Activated naive CD4-positive, alpha-beta T cell treated with anti-CD3 and anti-CD28 coated beads for 36 hours (primary cell): ENCODE results near the gene LMNB1. TPM values are rescaled to one million over a fixed set of nuclear protein-coding genes. Genes with fewer than 3 reads are reported as not detected.
A peak's percentile ranks its signal among the peaks of the same experiment; 100 is the strongest.
"Not testable (repeated sequence)": the region's sequence is repeated elsewhere in the genome, so short reads cannot be mapped to it uniquely, and the experiment has no call there.

ENCODE experiments used
- CTCF ChIA-PET: fragments of 350-600 bp; sonication (Branson Sonifier 250); formaldehyde crosslinking; loops from one replicate; lab custom pipeline; 2021; ENCODE audit warnings: antibody characterized with exemption; lab: Charles Lee
- DNase-seq: peaks from one replicate; pipeline ENCODE4 v3.0.0-alpha.2; 2020
- H3K27ac Mint-ChIP-seq: one replicate; pipeline ENCODE4 v1.8.0; 2021; ENCODE audit warnings: mild to moderate bottlenecking, mixed read lengths
- H3K27me3 Mint-ChIP-seq: one replicate; pipeline ENCODE4 v1.8.0; 2021; ENCODE audit warnings: low read depth, mixed read lengths
- H3K36me3 Mint-ChIP-seq: one replicate; pipeline ENCODE4 v1.8.0; 2021; ENCODE audit warnings: low read depth, mixed read lengths
- H3K4me1 Mint-ChIP-seq: one replicate; pipeline ENCODE4 v1.8.0; 2021; ENCODE audit warnings: low read depth, mixed read lengths
- H3K4me3 Mint-ChIP-seq: one replicate; pipeline ENCODE4 v1.8.0; 2021; ENCODE audit warnings: mild to moderate bottlenecking, moderate library complexity, mixed read lengths
- H3K9me3 Mint-ChIP-seq: one replicate; pipeline ENCODE4 v1.8.0; 2021; ENCODE audit warnings: mixed read lengths
- intact Hi-C: fragments of 100-400 bp; cut with micrococcal nuclease; formaldehyde crosslinking; loops from one replicate; pipeline ENCODE4 v1.15.1; 2023
- total RNA-seq, 2 experiments: library from RNA; stranded (reverse); gene quantifications; one replicate each; pipeline ENCODE4 v1.2.3, GENCODE V29; 2021

Gene LMNB1
- total RNA-seq, 2 experiments from 2014 or later, result 274 to 289 TPM

DNA sequence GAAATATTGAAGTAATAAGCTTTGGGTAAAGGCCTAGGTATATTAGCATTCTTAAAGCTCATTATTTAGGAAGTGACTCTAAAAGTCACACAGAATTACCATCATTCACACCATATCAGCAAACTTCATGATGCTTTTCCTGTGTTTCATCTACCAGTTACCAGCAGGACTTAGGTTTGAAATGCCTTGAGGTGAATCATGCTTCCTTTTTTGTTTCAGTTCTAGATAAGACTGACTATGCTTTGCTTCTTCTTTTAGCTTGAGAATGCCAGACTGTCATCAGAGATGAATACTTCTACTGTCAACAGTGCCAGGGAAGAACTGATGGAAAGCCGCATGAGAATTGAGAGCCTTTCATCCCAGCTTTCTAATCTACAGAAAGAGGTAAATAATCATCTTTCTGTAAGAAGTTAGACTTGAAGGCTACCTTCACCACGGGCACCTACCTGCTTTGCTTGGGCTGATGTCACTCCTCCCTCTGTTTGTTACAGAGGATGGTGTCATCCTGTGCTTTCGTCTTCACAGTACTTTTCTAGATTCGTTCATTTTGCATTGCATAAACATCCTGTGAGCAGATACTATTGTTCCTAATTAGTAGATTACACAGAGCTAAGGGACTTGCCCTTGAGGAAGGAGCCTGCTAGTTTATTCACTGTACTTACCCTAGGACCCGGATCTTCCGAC lies 34.7 kb downstream of the LMNB1 start:
- Mint-ChIP-seq H3K4me3 (peak overlapping the region; percentile 49), H3K9me3 (no peaks in the 10 kb centered on the region), H3K36me3 (peaks cover 55% of the 10 kb centered on the region), H3K4me1 (peaks cover 54% of the 10 kb centered on the region), H3K27me3 (no peaks in the 10 kb centered on the region), H3K27ac (peak overlapping the region; percentile 98)
- peak; percentile 77 for DNase-seq
- intact Hi-C loops, result loop anchor here (1.0 kb wide), 15 partner anchors 33 to 387 kb away; partner anchors contain the start of genes C5orf63 and MARCHF3
- CTCF ChIA-PET, result interaction anchor here (0.6 to 5.2 kb wide), 4 partner anchors 32 to 135 kb away, joined by 3 to 48 read pairs (median 18); partner anchors contain the start of gene LMNB1

- H3K36me3 Mint-ChIP-seq, result peaks cover 57% of the 10 kb centered on the region
- H3K27ac Mint-ChIP-seq, result peak overlapping the region; percentile 98
- H3K9me3 Mint-ChIP-seq, result no peaks in the 10 kb centered on the region
- H3K4me1 Mint-ChIP-seq, result peaks cover 54% of the 10 kb centered on the region
- peak; percentile 48 for DNase-seq
- intact Hi-C loops, result loop anchor here (1.0 kb wide), 3 partner anchors 136 to 218 kb away; partner anchors contain the start of gene MARCHF3
- peak overlapping the region; percentile 49 for H3K4me3 Mint-ChIP-seq
- CTCF ChIA-PET, result interaction anchor here (1.1 to 5.2 kb wide), 3 partner anchors 33 to 136 kb away, joined by 3 to 48 read pairs (median 29); partner anchors contain the start of gene LMNB1
- H3K27me3 Mint-ChIP-seq, result no peaks in the 10 kb centered on the region
Observed at GRCh38 chr5:126812199-126812570, 35.2 kb downstream of the LMNB1 start.

GRCh38 chr5:126813799-126814198 lies 36.9 kb downstream of the LMNB1 start:
- DNase-seq, H3K9me3 Mint-ChIP-seq, H3K4me3 Mint-ChIP-seq, H3K27me3 Mint-ChIP-seq, intact Hi-C loops: not testable (repeated sequence)
- H3K27ac Mint-ChIP-seq, result peak overlapping the region; percentile 98
- H3K4me1 Mint-ChIP-seq, result peaks cover 52% of the 10 kb centered on the region
- peaks cover 64% of the 10 kb centered on the region for H3K36me3 Mint-ChIP-seq
- CTCF ChIA-PET, result interaction anchor here (1.2 kb wide), 1 partner anchor 12 kb away, joined by 5 read pairs; no protein-coding TSS in a partner anchor

DNA sequence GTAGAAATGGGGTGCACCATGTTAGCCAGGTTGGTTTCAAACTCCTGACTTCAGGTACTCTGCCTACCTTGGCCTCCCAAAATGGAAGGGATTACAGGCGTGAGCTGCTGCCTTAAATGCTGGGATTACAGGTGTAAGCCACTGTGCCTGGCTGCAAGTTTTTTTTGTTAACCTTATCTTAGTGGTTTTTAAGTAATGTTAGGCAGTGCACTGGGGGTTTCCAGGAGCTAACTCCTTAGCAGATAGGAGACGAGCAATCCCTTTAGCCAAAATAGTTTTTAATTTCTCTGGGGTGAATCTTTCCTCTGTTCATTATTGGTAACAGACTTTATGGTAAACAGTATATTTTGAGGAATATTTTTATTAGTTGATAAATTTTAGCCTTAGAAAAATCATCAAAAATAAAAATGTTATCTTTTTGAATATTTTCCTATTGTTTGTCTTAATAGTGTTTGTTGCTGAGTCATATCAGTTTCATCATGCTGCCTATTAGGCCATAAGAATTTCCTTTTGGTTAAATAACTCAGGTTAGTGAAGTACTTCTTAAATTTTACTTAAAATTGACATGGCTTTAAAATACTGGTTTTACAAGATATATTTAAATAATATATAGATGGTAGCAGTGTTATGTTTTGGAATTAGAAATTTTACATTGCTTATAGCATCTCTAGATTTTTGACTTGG lies 37.9 kb downstream of the LMNB1 start:
- H3K27ac Mint-ChIP-seq, result peak overlapping the region; percentile 98
- H3K4me1 Mint-ChIP-seq, result peaks cover 46% of the 10 kb centered on the region
- intact Hi-C loops, result no loop called here
- DNase-seq, result no peak
- no peak overlapping the region for H3K4me3 Mint-ChIP-seq
- CTCF ChIA-PET, result interaction anchor here (0.6 to 1.1 kb wide), 2 partner anchors 9 to 138 kb away, joined by 3 to 5 read pairs; no protein-coding TSS in a partner anchor
- peaks cover 60% of the 10 kb centered on the region for H3K36me3 Mint-ChIP-seq
- no peaks in the 10 kb centered on the region for H3K27me3 Mint-ChIP-seq
- no peaks in the 10 kb centered on the region for H3K9me3 Mint-ChIP-seq

GRCh38 chr5:126816649-126817048 lies 39.7 kb downstream of the LMNB1 start:
- no peak overlapping the region for H3K27ac Mint-ChIP-seq
- H3K9me3 Mint-ChIP-seq, result no peaks in the 10 kb centered on the region
- peaks cover 28% of the 10 kb centered on the region for H3K4me1 Mint-ChIP-seq
- H3K4me3 Mint-ChIP-seq, result no peak overlapping the region
- no peaks in the 10 kb centered on the region for H3K27me3 Mint-ChIP-seq
- intact Hi-C loops, result no loop called here
- DNase-seq, result no peak
- H3K36me3 Mint-ChIP-seq, result peaks cover 59% of the 10 kb centered on the region
- CTCF ChIA-PET, result no interaction called here

- H3K4me1 Mint-ChIP-seq, result peaks cover 14% of the 10 kb centered on the region
- H3K4me3 Mint-ChIP-seq, result no peak overlapping the region
- H3K27me3 Mint-ChIP-seq, result no peaks in the 10 kb centered on the region
- no peaks in the 10 kb centered on the region for H3K9me3 Mint-ChIP-seq
- no peak overlapping the region for H3K27ac Mint-ChIP-seq
- intact Hi-C loops, result no loop called here
- peaks cover 55% of the 10 kb centered on the region for H3K36me3 Mint-ChIP-seq
- CTCF ChIA-PET, result no interaction called here
- no peak for DNase-seq
Observed at GRCh38 chr5:126818736-126819135, 41.8 kb downstream of the LMNB1 start.

DNA sequence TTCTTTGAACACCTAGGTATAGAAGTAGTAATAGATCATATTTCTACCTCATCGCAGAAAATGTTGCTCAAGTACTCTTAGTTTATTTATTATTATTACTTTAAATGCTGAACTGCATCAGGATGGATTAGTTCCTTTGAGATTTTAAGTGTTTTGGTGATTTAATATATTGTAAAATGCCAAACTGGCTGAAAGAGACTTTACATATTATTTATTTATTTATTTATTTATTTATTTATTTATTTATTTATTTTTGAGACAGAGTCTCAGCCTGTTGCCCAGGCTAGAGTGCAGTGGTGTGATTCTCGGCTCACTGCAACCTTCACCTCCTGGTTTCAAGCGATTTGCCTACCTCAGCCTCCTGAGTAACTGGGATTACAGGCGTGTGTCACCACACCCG lies 42.3 kb downstream of the LMNB1 start:
- H3K36me3 Mint-ChIP-seq, result peaks cover 50% of the 10 kb centered on the region
- no peaks in the 10 kb centered on the region for H3K27me3 Mint-ChIP-seq
- H3K4me3 Mint-ChIP-seq, result no peak overlapping the region
- peaks cover 9% of the 10 kb centered on the region for H3K4me1 Mint-ChIP-seq
- CTCF ChIA-PET, result no interaction called here
- no peak for DNase-seq
- H3K27ac Mint-ChIP-seq, result no peak overlapping the region
- H3K9me3 Mint-ChIP-seq, result no peaks in the 10 kb centered on the region
- intact Hi-C loops, result no loop called here

DNA sequence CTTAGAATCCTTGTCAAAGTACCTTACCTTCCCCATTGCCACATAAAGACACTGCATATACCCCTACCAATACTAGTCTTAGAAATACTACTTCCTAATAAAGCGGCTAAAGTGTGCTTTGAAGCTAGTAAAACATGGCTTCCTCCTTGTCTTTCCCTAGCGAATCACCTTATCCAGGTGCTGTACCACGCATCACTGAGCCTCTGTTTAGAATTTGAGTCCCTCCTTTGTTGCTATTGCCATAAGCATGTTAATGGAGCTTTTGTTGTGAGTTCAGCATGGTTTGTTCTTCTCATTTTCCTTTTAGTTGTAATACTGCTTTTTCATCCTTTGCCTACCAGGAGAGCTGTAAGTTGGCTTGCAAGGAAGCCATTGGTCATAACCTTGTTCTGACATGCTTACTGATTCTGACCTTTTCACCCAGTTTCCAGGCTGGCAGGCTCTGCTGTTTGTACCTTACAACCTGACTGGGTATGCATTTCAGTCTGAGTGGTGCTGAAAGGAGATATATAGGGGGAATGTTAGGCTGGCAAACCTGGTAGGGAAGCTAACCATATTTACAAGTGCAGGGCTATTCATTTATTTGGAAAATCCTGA lies 49.8 kb downstream of the LMNB1 start:
- CTCF ChIA-PET, result interaction anchor here (0.9 to 1.4 kb wide), 2 partner anchors 149 to 151 kb away, joined by 3 to 4 read pairs; no protein-coding TSS in a partner anchor
- peaks cover 68% of the 10 kb centered on the region for H3K36me3 Mint-ChIP-seq
- H3K27ac Mint-ChIP-seq, result no peak overlapping the region
- H3K9me3 Mint-ChIP-seq, result no peaks in the 10 kb centered on the region
- H3K4me3 Mint-ChIP-seq, result no peak overlapping the region
- H3K27me3 Mint-ChIP-seq, result no peaks in the 10 kb centered on the region
- no peaks in the 10 kb centered on the region for H3K4me1 Mint-ChIP-seq
- DNase-seq, result no peak
- intact Hi-C loops, result no loop called here

DNA sequence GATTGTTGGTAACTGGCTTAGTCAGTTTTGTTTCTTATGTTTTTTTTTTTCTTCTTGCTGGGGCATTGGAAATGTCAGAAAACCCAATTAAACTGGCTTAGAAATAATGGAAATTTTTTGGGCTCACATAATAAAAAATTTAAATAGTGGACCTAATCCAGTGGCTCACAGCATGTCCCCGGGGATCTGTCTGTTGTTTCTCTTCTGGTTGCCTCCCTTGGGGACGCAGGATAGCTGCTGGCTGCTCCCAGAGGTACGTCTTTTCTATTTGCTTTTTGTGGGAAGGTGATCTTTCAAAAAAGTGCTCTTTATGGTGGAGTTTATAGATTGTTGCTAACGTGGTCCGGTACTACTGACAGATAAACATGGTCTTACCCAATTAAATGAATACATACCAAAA lies 52.2 kb downstream of the LMNB1 start:
- CTCF ChIA-PET, result no interaction called here
- intact Hi-C loops, result no loop called here
- no peak for DNase-seq
- Mint-ChIP-seq H3K36me3 (peaks cover 68% of the 10 kb centered on the region), H3K27me3 (no peaks in the 10 kb centered on the region), H3K4me3 (no peak overlapping the region), H3K9me3 (no peaks in the 10 kb centered on the region), H3K4me1 (no peaks in the 10 kb centered on the region), H3K27ac (no peak overlapping the region)

DNA sequence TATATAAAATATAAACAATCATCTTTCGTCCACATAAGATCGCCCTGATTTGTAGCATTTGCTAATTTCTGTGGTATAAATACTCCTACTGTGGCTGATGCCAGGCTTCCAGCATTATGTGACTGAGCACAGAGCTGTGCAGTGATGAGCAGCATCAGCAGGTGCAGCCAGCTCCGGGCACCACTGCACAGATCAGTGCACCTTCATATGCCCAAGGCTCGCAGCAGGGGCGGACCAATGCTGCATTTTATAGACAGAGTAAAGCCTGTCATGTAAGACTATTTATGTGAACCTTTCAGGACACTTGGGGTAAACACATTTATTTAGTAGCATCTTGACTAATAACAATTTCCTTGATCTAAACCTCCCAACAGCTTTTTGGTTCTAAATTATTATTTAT lies 53.1 kb downstream of the LMNB1 start:
- no peak for DNase-seq
- no peaks in the 10 kb centered on the region for H3K9me3 Mint-ChIP-seq
- H3K4me3 Mint-ChIP-seq, result no peak overlapping the region
- no peak overlapping the region for H3K27ac Mint-ChIP-seq
- intact Hi-C loops, result no loop called here
- H3K4me1 Mint-ChIP-seq, result no peaks in the 10 kb centered on the region
- no peaks in the 10 kb centered on the region for H3K27me3 Mint-ChIP-seq
- CTCF ChIA-PET, result no interaction called here
- peaks cover 69% of the 10 kb centered on the region for H3K36me3 Mint-ChIP-seq

DNA sequence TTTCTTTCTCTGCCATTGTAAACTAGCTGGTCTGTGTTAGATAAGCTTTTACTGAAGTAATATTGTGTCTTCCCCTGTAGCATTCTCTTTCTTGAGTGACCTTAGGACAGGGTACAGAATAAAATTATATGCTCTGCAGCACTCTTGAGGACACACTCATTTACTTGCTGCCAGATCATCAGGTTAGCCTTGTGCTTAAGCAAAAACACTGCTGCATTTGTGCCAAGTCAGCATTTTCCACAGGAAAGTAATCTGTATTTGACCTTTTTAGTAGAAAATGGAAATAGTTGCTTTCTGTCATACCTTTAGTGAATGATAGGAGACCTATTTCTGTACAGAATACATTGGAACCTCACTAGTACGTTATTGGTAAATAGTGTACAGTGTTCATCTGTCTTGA lies 54.2 kb downstream of the LMNB1 start:
- Mint-ChIP-seq H3K27me3 (no peaks in the 10 kb centered on the region), H3K4me1 (no peaks in the 10 kb centered on the region), H3K27ac (no peak overlapping the region), H3K36me3 (peaks cover 67% of the 10 kb centered on the region), H3K9me3 (no peaks in the 10 kb centered on the region), H3K4me3 (no peak overlapping the region)
- DNase-seq, result no peak
- CTCF ChIA-PET, result no interaction called here
- intact Hi-C loops, result no loop called here

- H3K27ac Mint-ChIP-seq, result no peak overlapping the region
- H3K4me3 Mint-ChIP-seq, result no peak overlapping the region
- no peak for DNase-seq
- no peaks in the 10 kb centered on the region for H3K27me3 Mint-ChIP-seq
- intact Hi-C loops, result no loop called here
- H3K9me3 Mint-ChIP-seq, result no peaks in the 10 kb centered on the region
- no peaks in the 10 kb centered on the region for H3K4me1 Mint-ChIP-seq
- H3K36me3 Mint-ChIP-seq, result peaks cover 48% of the 10 kb centered on the region
- CTCF ChIA-PET, result no interaction called here
Observed at GRCh38 chr5:126836778-126837177, 59.8 kb downstream of the LMNB1 start.
